Neuron (in vitro differentiated cells): ENCODE results near the gene FCHSD2.
"Not testable (repeated sequence)": the region's sequence is repeated elsewhere in the genome, so short reads cannot be mapped to it uniquely, and the experiment has no call there.

Experiments used
- H2AFZ ChIP-seq: one replicate; pipeline ENCODE4 v1.6.1; 2013; ENCODE audit warnings: low read depth, mild to moderate bottlenecking, inconsistent platforms, low read length, moderate library complexity
- H3K27me3 ChIP-seq: one replicate; pipeline ENCODE4 v1.6.1; 2013; ENCODE audit warnings: low read length; ENCODE audit not compliant: insufficient read depth
- H3K36me3 ChIP-seq: one replicate; pipeline ENCODE4 v1.6.1; 2013; ENCODE audit warnings: low read length; ENCODE audit not compliant: insufficient read depth
- H3K4me1 ChIP-seq: one replicate; pipeline ENCODE4 v1.6.1; 2013; ENCODE audit warnings: low read length; ENCODE audit not compliant: insufficient read depth
- H3K4me3 ChIP-seq: 2 replicates; pipeline ENCODE4 v1.5.1; 2013; ENCODE audit warnings: mild to moderate bottlenecking, low read length, moderate library complexity
- H3K9me3 ChIP-seq: one replicate; pipeline ENCODE4 v1.6.1; 2013; ENCODE audit warnings: low read length

FCHSD2 gene

GRCh38 chr11:73137262-73137943, 4.7 kb downstream of the FCHSD2 start:
- Histone ChIP-seq H3K36me3 (peaks cover 28% of the 10 kb centered on the region), H3K9me3 (no peaks in the 10 kb centered on the region), H3K4me1 (peaks cover 13% of the 10 kb centered on the region)

GRCh38 chr11:73136722-73137121, 5.4 kb downstream of the FCHSD2 start:
- H3K27me3 ChIP-seq, H3K4me3 ChIP-seq, H3K9me3 ChIP-seq, H2AFZ ChIP-seq: not testable (repeated sequence)
- Histone ChIP-seq H3K4me1 (peaks cover 13% of the 10 kb centered on the region), H3K36me3 (peaks cover 30% of the 10 kb centered on the region)

More at GRCh38 chr11:73137262-73137943, 4.7 kb downstream of the FCHSD2 start:
- H3K4me3 ChIP-seq, result no peak overlapping the region
- H3K27me3 ChIP-seq, result no peaks in the 10 kb centered on the region
- no peak overlapping the region for H2AFZ ChIP-seq

- Histone ChIP-seq H3K9me3 (no peaks in the 10 kb centered on the region), H2AFZ (no peak overlapping the region), H3K4me1 (peaks cover 13% of the 10 kb centered on the region), H3K27me3 (no peaks in the 10 kb centered on the region), H3K36me3 (peaks cover 30% of the 10 kb centered on the region), H3K4me3 (no peak overlapping the region)
Observed at GRCh38 chr11:73135346-73136284, 6.5 kb downstream of the FCHSD2 start.

- not testable (repeated sequence) for H3K4me3 ChIP-seq, H3K27me3 ChIP-seq, H2AFZ ChIP-seq, H3K4me1 ChIP-seq, H3K9me3 ChIP-seq
- peaks cover 21% of the 10 kb centered on the region for H3K36me3 ChIP-seq
Observed at GRCh38 chr11:73132349-73132748, 9.8 kb downstream of the FCHSD2 start.

GRCh38 chr11:73130181-73130580, 11.9 kb downstream of the FCHSD2 start:
- H3K27me3 ChIP-seq, result no peaks in the 10 kb centered on the region
- H2AFZ ChIP-seq, result no peak overlapping the region
- peaks cover 12% of the 10 kb centered on the region for H3K36me3 ChIP-seq
- peaks cover 7% of the 10 kb centered on the region for H3K9me3 ChIP-seq
- no peaks in the 10 kb centered on the region for H3K4me1 ChIP-seq
- no peak overlapping the region for H3K4me3 ChIP-seq

GRCh38 chr11:73129198-73129597, 12.9 kb downstream of the FCHSD2 start:
- Histone ChIP-seq H3K36me3 (peaks cover 9% of the 10 kb centered on the region), H3K4me1 (no peaks in the 10 kb centered on the region), H3K27me3 (no peaks in the 10 kb centered on the region), H3K9me3 (peaks cover 7% of the 10 kb centered on the region), H3K4me3 (no peak overlapping the region), H2AFZ (no peak overlapping the region)

GRCh38 chr11:73126804-73127480, 15.2 kb downstream of the FCHSD2 start:
- Histone ChIP-seq H3K27me3 (no peaks in the 10 kb centered on the region), H3K4me3 (no peak overlapping the region), H2AFZ (no peak overlapping the region), H3K4me1 (no peaks in the 10 kb centered on the region), H3K9me3 (peaks cover 11% of the 10 kb centered on the region), H3K36me3 (peaks cover 7% of the 10 kb centered on the region)

- H3K4me3 ChIP-seq, result no peak overlapping the region
- no peaks in the 10 kb centered on the region for H3K27me3 ChIP-seq
Observed at GRCh38 chr11:73124800-73125199, 17.3 kb downstream of the FCHSD2 start.

GRCh38 chr11:73123892-73124291, 18.2 kb downstream of the FCHSD2 start:
- H3K9me3 ChIP-seq, H2AFZ ChIP-seq, H3K4me1 ChIP-seq, H3K4me3 ChIP-seq, H3K36me3 ChIP-seq, H3K27me3 ChIP-seq: not testable (repeated sequence)

More at GRCh38 chr11:73124800-73125199, 17.3 kb downstream of the FCHSD2 start:
- Histone ChIP-seq H2AFZ (no peak overlapping the region), H3K4me1 (no peaks in the 10 kb centered on the region), H3K36me3 (peaks cover 5% of the 10 kb centered on the region), H3K9me3 (peaks cover 11% of the 10 kb centered on the region)

GRCh38 chr11:73121692-73122091, 20.4 kb downstream of the FCHSD2 start:
- Histone ChIP-seq H3K36me3 (peaks cover 2% of the 10 kb centered on the region), H3K4me1 (no peaks in the 10 kb centered on the region), H3K9me3 (peaks cover 4% of the 10 kb centered on the region), H3K27me3 (no peaks in the 10 kb centered on the region), H2AFZ (no peak overlapping the region), H3K4me3 (no peak overlapping the region)

- Histone ChIP-seq H3K9me3 (peaks cover 18% of the 10 kb centered on the region), H3K4me1 (no peaks in the 10 kb centered on the region)
Observed at GRCh38 chr11:73117071-73117470, 25.0 kb downstream of the FCHSD2 start.

GRCh38 chr11:73116636-73117035, 25.5 kb downstream of the FCHSD2 start:
- no peak overlapping the region for H2AFZ ChIP-seq
- peaks cover 18% of the 10 kb centered on the region for H3K9me3 ChIP-seq
- H3K4me1 ChIP-seq, result no peaks in the 10 kb centered on the region
- peaks cover 10% of the 10 kb centered on the region for H3K36me3 ChIP-seq
- no peaks in the 10 kb centered on the region for H3K27me3 ChIP-seq
- no peak overlapping the region for H3K4me3 ChIP-seq

More at GRCh38 chr11:73117071-73117470, 25.0 kb downstream of the FCHSD2 start:
- H3K27me3 ChIP-seq, result no peaks in the 10 kb centered on the region
- peaks cover 10% of the 10 kb centered on the region for H3K36me3 ChIP-seq
- H3K4me3 ChIP-seq, result no peak overlapping the region
- H2AFZ ChIP-seq, result no peak overlapping the region

GRCh38 chr11:73114835-73115220, 27.3 kb downstream of the FCHSD2 start:
- Histone ChIP-seq H3K4me3 (no peak overlapping the region), H3K9me3 (peaks cover 18% of the 10 kb centered on the region), H3K27me3 (no peaks in the 10 kb centered on the region), H3K4me1 (no peaks in the 10 kb centered on the region), H3K36me3 (peaks cover 10% of the 10 kb centered on the region), H2AFZ (no peak overlapping the region)
